NB4 (cell line): ENCODE results near the gene TAF12.
"Not testable (repeated sequence)": the region's sequence is repeated elsewhere in the genome, so short reads cannot be mapped to it uniquely, and the experiment has no call there.

ENCODE experiments used
- CTCF ChIP-seq: IDR thresholded peaks from one replicate; pipeline ENCODE4 v1.5.1; 2012; ENCODE audit warnings: low read depth, low read length
- POLR2A ChIP-seq: IDR thresholded peaks from 2 replicates; pipeline ENCODE4 v1.6.1; 2011; ENCODE audit warnings: mild to moderate bottlenecking; ENCODE audit not compliant: insufficient read length; ENCODE audit errors: extremely low read depth

GRCh38 chr1:28653870-28654269 lies 11.0 kb upstream of the TAF12 start:
- not testable (repeated sequence) for TF ChIP-seq CTCF, POLR2A
